Endodermal cell (in vitro differentiated cells): ENCODE data around the gene SOS1. TPM values are rescaled to one million over a fixed set of nuclear protein-coding genes. Genes with fewer than 3 reads are reported as not detected.

Experiments
- DNase-seq: peaks from one replicate; pipeline ENCODE4 v3.0.0-alpha.2; 2017
- H3K27ac ChIP-seq: 2 replicates; pipeline ENCODE4 v1.5.1; 2013; ENCODE audit warnings: mild to moderate bottlenecking, low read depth, low read length, moderate library complexity
- H3K27me3 ChIP-seq: 2 replicates; pipeline ENCODE4 v1.6.1; 2013; ENCODE audit warnings: mild to moderate bottlenecking, low read length, moderate library complexity; ENCODE audit not compliant: insufficient read depth, control insufficient read depth, poor library complexity, severe bottlenecking
- H3K36me3 ChIP-seq: 2 replicates; pipeline ENCODE4 v1.7.0; 2013; ENCODE audit warnings: mild to moderate bottlenecking, low read length, moderate library complexity; ENCODE audit not compliant: control insufficient read depth, insufficient read depth
- H3K4me1 ChIP-seq: one replicate; pipeline ENCODE4 v1.7.0; 2013; ENCODE audit warnings: low read length; ENCODE audit not compliant: control insufficient read depth, insufficient read depth
- H3K4me3 ChIP-seq: 2 replicates; pipeline ENCODE4 v1.5.1; 2013; ENCODE audit warnings: mild to moderate bottlenecking, low read length, moderate library complexity
- H3K9ac ChIP-seq: 2 replicates; pipeline ENCODE4 v1.6.1; 2013; ENCODE audit warnings: mild to moderate bottlenecking, low read length, moderate library complexity; ENCODE audit not compliant: poor library complexity, severe bottlenecking; ENCODE audit errors: extremely low read depth
- H3K9me3 ChIP-seq: 2 replicates; pipeline ENCODE4 v1.6.1; 2013; ENCODE audit warnings: mild to moderate bottlenecking, low read length, moderate library complexity; ENCODE audit not compliant: control insufficient read depth
- H3K27ac Mint-ChIP-seq: 2 replicates; pipeline ENCODE4 v1.8.0; 2020; ENCODE audit warnings: mixed read lengths
- H3K27me3 Mint-ChIP-seq: 2 replicates; pipeline ENCODE4 v1.8.0; 2021; ENCODE audit warnings: mild to moderate bottlenecking, mixed read lengths; ENCODE audit not compliant: insufficient read depth
- H3K36me3 Mint-ChIP-seq: 2 replicates; pipeline ENCODE4 v1.8.0; 2020; ENCODE audit warnings: low read depth, mixed read lengths
- H3K4me1 Mint-ChIP-seq: 2 replicates; pipeline ENCODE4 v1.8.0; 2020; ENCODE audit warnings: mixed read lengths
- H3K4me3 Mint-ChIP-seq: 2 replicates; pipeline ENCODE4 v1.8.0; 2020; ENCODE audit warnings: mild to moderate bottlenecking, moderate library complexity, mixed read lengths
- H3K9me3 Mint-ChIP-seq: 2 replicates; pipeline ENCODE4 v1.8.0; 2020; ENCODE audit warnings: mild to moderate bottlenecking, mixed read lengths
- WGBS, 2 experiments: methylation state at CpG; one replicate each; pipeline versions ENCODE4 v1.1.5 to v1.1.7; 2013; ENCODE audit warnings: missing lambda C conversion rate in 2 of 2, mixed read lengths in 1 of 2; ENCODE audit not compliant: insufficient coverage in 1 of 2, insufficient read length in 1 of 2; 5-methylcytosine and 5-hydroxymethylcytosine counted together
- total RNA-seq, 2 donors: library from RNA; stranded (reverse); fragmentation: NEBNext Ultra II Directional in 1 of 2; extraction: Animal tissue kit (Norgen Biotek cat#: 25700) in 1 of 2; gene quantifications; 2 replicates in 1 of 2; 3 replicates in 1 of 2; pipeline ENCODE4 v1.2.1, GENCODE V29; 2021
- TF ChIP-seq, protein P1 (sequence below): fragments of 200-600 bp; sonication (generic); conservative IDR thresholded peaks from 2 replicates; pipeline ENCODE4 v1.5.0; 2021; ENCODE audit warnings: antibody characterized with exemption, mild to moderate bottlenecking

The SOS1 gene
- total RNA-seq, 2 donors from 2014 or later = 34.0 to 39.0 TPM

DNA sequence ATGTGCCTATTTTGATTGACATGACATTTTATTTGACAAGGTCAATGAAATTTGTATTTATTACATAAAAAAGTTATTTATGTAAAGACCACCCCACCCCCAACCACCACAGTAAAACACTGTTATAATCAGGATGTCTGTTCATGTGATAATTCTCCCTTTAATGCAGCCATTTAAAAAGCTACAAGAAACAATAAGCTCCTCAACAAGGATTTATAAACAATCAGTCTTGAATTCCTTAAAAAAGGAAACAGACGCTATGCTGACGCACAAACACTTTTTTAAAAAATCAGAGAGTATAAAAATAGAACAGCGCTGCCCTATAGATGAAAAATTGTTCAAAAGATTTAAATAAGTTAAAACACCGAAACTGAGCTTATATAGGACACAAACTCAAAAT lies 102.2 kb downstream of the SOS1 start:
- no peaks in the 10 kb centered on the region for H3K9me3 ChIP-seq
- Mint-ChIP-seq H3K27ac (no peak overlapping the region), H3K27me3 (no peaks in the 10 kb centered on the region), H3K4me3 (no peak overlapping the region), H3K36me3 (peaks cover 10% of the 10 kb centered on the region), H3K9me3 (no peaks in the 10 kb centered on the region), H3K4me1 (no peaks in the 10 kb centered on the region)
- H3K36me3 ChIP-seq = peaks cover 23% of the 10 kb centered on the region
- no peaks in the 10 kb centered on the region for H3K4me1 ChIP-seq
- WGBS, 2 experiments = 95 to 100% methylated on average over 3 to 4 of the region's 4 CpGs
- no peak overlapping the region for H3K4me3 ChIP-seq
- no peak for DNase-seq
- H3K9ac ChIP-seq = no peak overlapping the region
- no peak overlapping the region for H3K27ac ChIP-seq
- TF ChIP-seq, protein P1, sequence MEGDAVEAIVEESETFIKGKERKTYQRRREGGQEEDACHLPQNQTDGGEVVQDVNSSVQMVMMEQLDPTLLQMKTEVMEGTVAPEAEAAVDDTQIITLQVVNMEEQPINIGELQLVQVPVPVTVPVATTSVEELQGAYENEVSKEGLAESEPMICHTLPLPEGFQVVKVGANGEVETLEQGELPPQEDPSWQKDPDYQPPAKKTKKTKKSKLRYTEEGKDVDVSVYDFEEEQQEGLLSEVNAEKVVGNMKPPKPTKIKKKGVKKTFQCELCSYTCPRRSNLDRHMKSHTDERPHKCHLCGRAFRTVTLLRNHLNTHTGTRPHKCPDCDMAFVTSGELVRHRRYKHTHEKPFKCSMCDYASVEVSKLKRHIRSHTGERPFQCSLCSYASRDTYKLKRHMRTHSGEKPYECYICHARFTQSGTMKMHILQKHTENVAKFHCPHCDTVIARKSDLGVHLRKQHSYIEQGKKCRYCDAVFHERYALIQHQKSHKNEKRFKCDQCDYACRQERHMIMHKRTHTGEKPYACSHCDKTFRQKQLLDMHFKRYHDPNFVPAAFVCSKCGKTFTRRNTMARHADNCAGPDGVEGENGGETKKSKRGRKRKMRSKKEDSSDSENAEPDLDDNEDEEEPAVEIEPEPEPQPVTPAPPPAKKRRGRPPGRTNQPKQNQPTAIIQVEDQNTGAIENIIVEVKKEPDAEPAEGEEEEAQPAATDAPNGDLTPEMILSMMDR = no peak
- H3K27me3 ChIP-seq = no peaks in the 10 kb centered on the region

DNA sequence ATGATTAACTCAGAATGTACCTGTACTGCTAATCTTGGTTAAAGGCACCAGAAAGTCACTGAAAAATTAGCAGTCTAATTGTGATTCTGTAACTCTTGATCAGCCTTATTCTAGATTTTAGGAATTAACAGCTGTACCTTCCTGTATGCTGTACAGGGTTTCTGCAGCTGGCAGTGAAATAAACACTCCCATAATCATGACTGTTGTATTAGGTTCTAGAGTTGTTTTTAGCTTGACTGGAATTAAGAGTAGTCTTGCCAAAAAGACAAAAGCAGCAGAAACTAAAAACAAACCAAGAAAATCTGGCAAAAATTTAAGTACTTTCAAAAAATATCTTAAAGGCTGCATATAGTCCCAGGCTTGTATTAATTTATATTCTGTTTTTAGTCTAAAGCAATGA lies 103.5 kb downstream of the SOS1 start:
- H3K36me3 Mint-ChIP-seq = peaks cover 10% of the 10 kb centered on the region
- no peaks in the 10 kb centered on the region for H3K4me1 Mint-ChIP-seq
- no peak for DNase-seq
- no peaks in the 10 kb centered on the region for H3K27me3 Mint-ChIP-seq
- H3K36me3 ChIP-seq = peaks cover 24% of the 10 kb centered on the region
- TF ChIP-seq, protein P1 = no peak
- no peak overlapping the region for H3K4me3 ChIP-seq
- H3K27ac ChIP-seq = no peak overlapping the region
- H3K4me1 ChIP-seq = no peaks in the 10 kb centered on the region
- H3K4me3 Mint-ChIP-seq = no peak overlapping the region
- no peaks in the 10 kb centered on the region for H3K9me3 Mint-ChIP-seq
- no peaks in the 10 kb centered on the region for H3K27me3 ChIP-seq
- no peak overlapping the region for H3K9ac ChIP-seq
- no peak overlapping the region for H3K27ac Mint-ChIP-seq
- H3K9me3 ChIP-seq = no peaks in the 10 kb centered on the region

DNA sequence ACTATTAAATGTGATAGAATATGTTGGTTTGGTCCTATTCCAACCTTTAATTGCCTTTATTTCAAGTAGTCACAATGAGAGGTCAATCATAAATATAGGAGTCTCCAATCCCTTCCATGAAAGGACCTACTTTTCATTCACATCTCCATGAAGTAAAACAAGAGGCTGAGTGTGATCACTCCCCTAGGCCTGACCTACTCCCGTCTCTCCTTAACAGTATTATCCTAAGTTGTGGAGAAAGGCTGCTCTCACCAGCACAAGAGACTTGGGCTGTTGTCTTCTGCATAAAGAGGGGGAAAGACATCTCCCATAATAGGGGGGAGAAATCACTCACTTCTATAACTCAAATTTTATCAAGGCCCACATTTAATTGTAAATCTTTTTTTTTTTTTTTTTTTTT lies 105.4 kb downstream of the SOS1 start:
- H3K27me3 ChIP-seq = no peaks in the 10 kb centered on the region
- Mint-ChIP-seq H3K4me3 (no peak overlapping the region), H3K27me3 (no peaks in the 10 kb centered on the region), H3K4me1 (no peaks in the 10 kb centered on the region), H3K9me3 (no peaks in the 10 kb centered on the region), H3K27ac (peak overlapping the region; percentile 41), H3K36me3 (peaks cover 17% of the 10 kb centered on the region)
- H3K9me3 ChIP-seq = no peaks in the 10 kb centered on the region
- H3K4me1 ChIP-seq = no peaks in the 10 kb centered on the region
- TF ChIP-seq, protein P1 = no peak
- DNase-seq = no peak
- 67% methylated on average over 1 of the region's 1 CpG; no CpG with 5 or more reads in 1 of the 2 experiments for WGBS, 2 experiments
- H3K9ac ChIP-seq = no peak overlapping the region
- no peak overlapping the region for H3K27ac ChIP-seq
- peaks cover 33% of the 10 kb centered on the region for H3K36me3 ChIP-seq
- no peak overlapping the region for H3K4me3 ChIP-seq
